ENCODE results near the gene ENOSF1. TPM values are rescaled to one million over a fixed set of nuclear protein-coding genes. Genes with fewer than 3 reads are reported as not detected.

ENOSF1 gene
- polyA plus RNA-seq, 2 of the 4 experiments (the other 2 are of a cell fraction), result 27.3 to 30.0 TPM

GRCh38 chr18:750456-750855 is 38.0 kb upstream of the ENOSF1 start (continued):
- no peak for TF ChIP-seq FOSB (CRISPR knock-in tag; IDR thresholded peaks at IDR 0.05)
- no peak for TF ChIP-seq ZSCAN20 (CRISPR knock-in tag; IDR thresholded peaks at IDR 0.05)
- no peak for TF ChIP-seq CHD2 (IDR thresholded peaks at IDR 0.05; ENCODE audit: low read length, partially characterized antibody)
- no peak for TF ChIP-seq SMC3 (IDR thresholded peaks at IDR 0.05)

- ATAC-seq (no peak), FAIRE-seq (no peak), DNase-seq (ENCODE audit: low read depth in 1 of 2, low spot score in 1 of 2) (no peak)
- Histone ChIP-seq H3K4me1 (no peaks in the 10 kb centered on the region), H3K9me3 (no peaks in the 10 kb centered on the region), H3K27ac (no peak overlapping the region), H3K4me2 (no peak overlapping the region), H3K4me3 (no peak overlapping the region)
- ChIA-PET POLR2A (no interaction called here), CTCF (interaction anchor here (1.1 to 7.4 kb wide), 2 partner anchors 87 to 94 kb away, joined by 3 to 85 read pairs; no protein-coding TSS in a partner anchor)
- TF ChIP-seq POLR2AphosphoS2 (conservative IDR thresholded peaks at IDR 0.05; ENCODE audit: low read length) (no peak), FOSL2 (IDR thresholded peaks at IDR 0.05) (no peak), FOSL2 (CRISPR knock-in tag; IDR thresholded peaks at IDR 0.05) (no peak), SREBF2 (IDR thresholded peaks at IDR 0.05) (no peak), RFX5 (IDR thresholded peaks at IDR 0.05) (no peak)
- TF ChIP-seq, protein P1, sequence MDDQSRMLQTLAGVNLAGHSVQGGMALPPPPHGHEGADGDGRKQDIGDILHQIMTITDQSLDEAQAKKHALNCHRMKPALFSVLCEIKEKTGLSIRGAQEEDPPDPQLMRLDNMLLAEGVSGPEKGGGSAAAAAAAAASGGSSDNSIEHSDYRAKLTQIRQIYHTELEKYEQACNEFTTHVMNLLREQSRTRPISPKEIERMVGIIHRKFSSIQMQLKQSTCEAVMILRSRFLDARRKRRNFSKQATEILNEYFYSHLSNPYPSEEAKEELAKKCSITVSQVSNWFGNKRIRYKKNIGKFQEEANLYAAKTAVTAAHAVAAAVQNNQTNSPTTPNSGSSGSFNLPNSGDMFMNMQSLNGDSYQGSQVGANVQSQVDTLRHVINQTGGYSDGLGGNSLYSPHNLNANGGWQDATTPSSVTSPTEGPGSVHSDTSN (IDR thresholded peaks at IDR 0.05), result no peak
- 92% methylated on average over 2 of the region's 2 CpGs for WGBS (ENCODE audit: missing lambda C conversion rate)
These were observed 32.6 kb upstream of the ENOSF1 start for GRCh38 chr18:744832-745597.

GRCh38 chr18:741931-742512 is 29.6 kb upstream of the ENOSF1 start:
- Histone ChIP-seq H3K4me2 (no peak overlapping the region), H3K9me3 (no peaks in the 10 kb centered on the region), H3K4me3 (no peak overlapping the region), H3K4me1 (no peaks in the 10 kb centered on the region), H3K27ac (no peak overlapping the region)
- ChIA-PET POLR2A (no interaction called here), CTCF (interaction anchor here (0.6 to 7.4 kb wide), 9 partner anchors 8 to 119 kb away, joined by 3 to 85 read pairs (median 3); no protein-coding TSS in a partner anchor)
- TF ChIP-seq SMC3 (IDR thresholded peaks at IDR 0.05), result peak; percentile 64
- TF ChIP-seq CBX2 (IDR thresholded peaks at IDR 0.05; ENCODE audit: borderline replicate concordance, low read depth), result no peak
- TF ChIP-seq, protein P2, sequence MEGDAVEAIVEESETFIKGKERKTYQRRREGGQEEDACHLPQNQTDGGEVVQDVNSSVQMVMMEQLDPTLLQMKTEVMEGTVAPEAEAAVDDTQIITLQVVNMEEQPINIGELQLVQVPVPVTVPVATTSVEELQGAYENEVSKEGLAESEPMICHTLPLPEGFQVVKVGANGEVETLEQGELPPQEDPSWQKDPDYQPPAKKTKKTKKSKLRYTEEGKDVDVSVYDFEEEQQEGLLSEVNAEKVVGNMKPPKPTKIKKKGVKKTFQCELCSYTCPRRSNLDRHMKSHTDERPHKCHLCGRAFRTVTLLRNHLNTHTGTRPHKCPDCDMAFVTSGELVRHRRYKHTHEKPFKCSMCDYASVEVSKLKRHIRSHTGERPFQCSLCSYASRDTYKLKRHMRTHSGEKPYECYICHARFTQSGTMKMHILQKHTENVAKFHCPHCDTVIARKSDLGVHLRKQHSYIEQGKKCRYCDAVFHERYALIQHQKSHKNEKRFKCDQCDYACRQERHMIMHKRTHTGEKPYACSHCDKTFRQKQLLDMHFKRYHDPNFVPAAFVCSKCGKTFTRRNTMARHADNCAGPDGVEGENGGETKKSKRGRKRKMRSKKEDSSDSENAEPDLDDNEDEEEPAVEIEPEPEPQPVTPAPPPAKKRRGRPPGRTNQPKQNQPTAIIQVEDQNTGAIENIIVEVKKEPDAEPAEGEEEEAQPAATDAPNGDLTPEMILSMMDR (IDR thresholded peaks at IDR 0.05), result peak; percentile 62
- peak; percentile 70 to 72 for TF ChIP-seq RAD21 (conservative IDR thresholded peaks at IDR 0.05 in 1 of 2, IDR thresholded peaks at IDR 0.05 in 1 of 2)
- TF ChIP-seq KDM1A (IDR thresholded peaks at IDR 0.05; ENCODE audit: low read depth), result no peak
- DNase-seq (ENCODE audit: low read depth in 1 of 2, low spot score in 1 of 2) (peak; percentile 37 to 47), FAIRE-seq (no peak), ATAC-seq (peak; percentile 54 to 73; a peak in 5 of 6 replicates)

DNA sequence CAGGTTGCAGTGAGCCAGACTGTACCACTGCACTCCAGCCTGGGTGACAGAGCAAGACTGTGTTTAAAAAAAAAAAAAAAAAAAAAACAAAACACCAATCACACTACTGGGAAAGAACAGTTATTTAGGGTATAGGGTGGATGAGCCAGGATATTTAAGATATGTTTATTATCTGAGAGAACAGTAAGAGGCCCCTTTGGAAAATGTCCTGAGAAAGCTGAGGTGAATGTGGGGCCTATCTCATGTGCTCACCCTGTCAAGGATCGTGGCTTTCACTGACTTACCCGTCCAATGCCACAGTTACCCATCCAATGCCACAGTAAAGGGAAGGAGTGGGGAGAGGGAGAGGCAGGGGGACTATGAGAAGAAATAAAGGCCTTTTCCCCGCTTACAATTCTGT is 19.9 kb upstream of the ENOSF1 start:
- no peak for FAIRE-seq
- Histone ChIP-seq H3K4me2 (no peak overlapping the region), H3K9me3 (no peaks in the 10 kb centered on the region), H3K4me1 (no peaks in the 10 kb centered on the region), H3K4me3 (no peak overlapping the region), H3K27ac (no peak overlapping the region)
- ChIA-PET POLR2A (no interaction called here), CTCF (interaction anchor here (1.1 to 1.5 kb wide), 3 partner anchors 20 to 107 kb away, joined by 3 to 5 read pairs (median 4); partner anchors contain the start of gene ENOSF1)
- DNase-seq (ENCODE audit: low read depth in 1 of 2, low spot score in 1 of 2), result no peak
- no peak for ATAC-seq
- 92% methylated on average over 3 of the region's 3 CpGs for WGBS (ENCODE audit: missing lambda C conversion rate)
- TF ChIP-seq CEBPB (IDR thresholded peaks at IDR 0.05), result no peak
- no peak for TF ChIP-seq MYC (IDR thresholded peaks at IDR 0.05; ENCODE audit: borderline replicate concordance, low read length)
- TF ChIP-seq HOXB13 (CRISPR knock-in tag; IDR thresholded peaks at IDR 0.05; ENCODE audit: low read depth), result no peak
- TF ChIP-seq, protein P3, sequence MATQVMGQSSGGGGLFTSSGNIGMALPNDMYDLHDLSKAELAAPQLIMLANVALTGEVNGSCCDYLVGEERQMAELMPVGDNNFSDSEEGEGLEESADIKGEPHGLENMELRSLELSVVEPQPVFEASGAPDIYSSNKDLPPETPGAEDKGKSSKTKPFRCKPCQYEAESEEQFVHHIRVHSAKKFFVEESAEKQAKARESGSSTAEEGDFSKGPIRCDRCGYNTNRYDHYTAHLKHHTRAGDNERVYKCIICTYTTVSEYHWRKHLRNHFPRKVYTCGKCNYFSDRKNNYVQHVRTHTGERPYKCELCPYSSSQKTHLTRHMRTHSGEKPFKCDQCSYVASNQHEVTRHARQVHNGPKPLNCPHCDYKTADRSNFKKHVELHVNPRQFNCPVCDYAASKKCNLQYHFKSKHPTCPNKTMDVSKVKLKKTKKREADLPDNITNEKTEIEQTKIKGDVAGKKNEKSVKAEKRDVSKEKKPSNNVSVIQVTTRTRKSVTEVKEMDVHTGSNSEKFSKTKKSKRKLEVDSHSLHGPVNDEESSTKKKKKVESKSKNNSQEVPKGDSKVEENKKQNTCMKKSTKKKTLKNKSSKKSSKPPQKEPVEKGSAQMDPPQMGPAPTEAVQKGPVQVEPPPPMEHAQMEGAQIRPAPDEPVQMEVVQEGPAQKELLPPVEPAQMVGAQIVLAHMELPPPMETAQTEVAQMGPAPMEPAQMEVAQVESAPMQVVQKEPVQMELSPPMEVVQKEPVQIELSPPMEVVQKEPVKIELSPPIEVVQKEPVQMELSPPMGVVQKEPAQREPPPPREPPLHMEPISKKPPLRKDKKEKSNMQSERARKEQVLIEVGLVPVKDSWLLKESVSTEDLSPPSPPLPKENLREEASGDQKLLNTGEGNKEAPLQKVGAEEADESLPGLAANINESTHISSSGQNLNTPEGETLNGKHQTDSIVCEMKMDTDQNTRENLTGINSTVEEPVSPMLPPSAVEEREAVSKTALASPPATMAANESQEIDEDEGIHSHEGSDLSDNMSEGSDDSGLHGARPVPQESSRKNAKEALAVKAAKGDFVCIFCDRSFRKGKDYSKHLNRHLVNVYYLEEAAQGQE (IDR thresholded peaks at IDR 0.05), result no peak
- TF ChIP-seq, protein P2 (IDR thresholded peaks at IDR 0.05), result no peak
- no peak for TF ChIP-seq CBX8 (IDR thresholded peaks at IDR 0.05)
- no peak for TF ChIP-seq RCOR1 (IDR thresholded peaks at IDR 0.05; ENCODE audit: low read depth, low read length)
- TF ChIP-seq NR3C1 (IDR thresholded peaks at IDR 0.05), result no peak
- TF ChIP-seq RARB (CRISPR knock-in tag; IDR thresholded peaks at IDR 0.05), result no peak
- TF ChIP-seq SMC3 (IDR thresholded peaks at IDR 0.05), result no peak

Measured in A549 (cell line).